Mesothelial cell of epicardium (in vitro differentiated cells): ENCODE data around the gene PAIP1. TPM values are rescaled to one million over a fixed set of nuclear protein-coding genes. Genes with fewer than 3 reads are reported as not detected.

Experiments used
- DNase-seq, 2 experiments: peaks; one replicate each; pipeline ENCODE4 v3.0.0; 2021; ENCODE audit warnings: low spot score in 2 of 2; ENCODE audit not compliant: unreplicated experiment in 2 of 2
- H3K27ac Mint-ChIP-seq: 2 replicates; pipeline ENCODE4 v1.8.0; 2021; ENCODE audit warnings: mixed read lengths
- H3K27me3 Mint-ChIP-seq: 2 replicates; pipeline ENCODE4 v1.8.0; 2021; ENCODE audit warnings: low read depth, mixed read lengths
- H3K36me3 Mint-ChIP-seq: 2 replicates; pipeline ENCODE4 v1.8.0; 2021; ENCODE audit warnings: mixed read lengths
- H3K4me1 Mint-ChIP-seq: 2 replicates; pipeline ENCODE4 v1.8.0; 2021; ENCODE audit warnings: mixed read lengths
- H3K4me3 Mint-ChIP-seq: 2 replicates; pipeline ENCODE4 v1.8.0; 2021; ENCODE audit warnings: mild to moderate bottlenecking, moderate library complexity, mixed read lengths
- H3K9me3 Mint-ChIP-seq: 2 replicates; pipeline ENCODE4 v1.8.0; 2021; ENCODE audit warnings: mixed read lengths
- CTCF ChIP-seq: fragments of 200-600 bp; sonication (generic); IDR thresholded peaks from one replicate; pipeline ENCODE4 v1.5.0; 2021; ENCODE audit warnings: antibody characterized with exemption; ENCODE audit not compliant: unreplicated experiment
- total RNA-seq: library from RNA; stranded (reverse); gene quantifications from 3 replicates; pipeline ENCODE4 v1.2.1, GENCODE V29; 2021

The PAIP1 gene
- total RNA-seq, 1 donor from 2014 or later: 97.9 TPM

GRCh38 chr5:43547532-43547931 is 9.3 kb downstream of the PAIP1 start:
- peaks cover 7% of the 10 kb centered on the region for H3K4me1 Mint-ChIP-seq
- H3K9me3 Mint-ChIP-seq: no peaks in the 10 kb centered on the region
- no peaks in the 10 kb centered on the region for H3K27me3 Mint-ChIP-seq
- no peak for DNase-seq
- H3K4me3 Mint-ChIP-seq: no peak overlapping the region
- peaks cover 38% of the 10 kb centered on the region for H3K36me3 Mint-ChIP-seq
- no peak overlapping the region for H3K27ac Mint-ChIP-seq
- TF ChIP-seq CTCF: no peak

GRCh38 chr5:43543434-43543833 is 13.4 kb downstream of the PAIP1 start:
- Mint-ChIP-seq H3K36me3 (peaks cover 40% of the 10 kb centered on the region), H3K4me3 (no peak overlapping the region), H3K9me3 (no peaks in the 10 kb centered on the region), H3K27me3 (no peaks in the 10 kb centered on the region), H3K27ac (peak overlapping the region; percentile 36), H3K4me1 (peaks cover 3% of the 10 kb centered on the region)
- DNase-seq: no peak
- TF ChIP-seq CTCF: no peak

- H3K4me3 Mint-ChIP-seq: no peak overlapping the region
- no peak overlapping the region for H3K27ac Mint-ChIP-seq
- H3K36me3 Mint-ChIP-seq: peaks cover 40% of the 10 kb centered on the region
- TF ChIP-seq CTCF: no peak
- no peaks in the 10 kb centered on the region for H3K9me3 Mint-ChIP-seq
- no peak for DNase-seq
- H3K27me3 Mint-ChIP-seq: no peaks in the 10 kb centered on the region
- H3K4me1 Mint-ChIP-seq: peaks cover 3% of the 10 kb centered on the region
Measured at GRCh38 chr5:43540746-43541145, 16.1 kb downstream of the PAIP1 start.

- no peaks in the 10 kb centered on the region for H3K4me1 Mint-ChIP-seq
- H3K36me3 Mint-ChIP-seq: peaks cover 42% of the 10 kb centered on the region
- H3K27me3 Mint-ChIP-seq: no peaks in the 10 kb centered on the region
- H3K9me3 Mint-ChIP-seq: no peaks in the 10 kb centered on the region
- no peak for DNase-seq
- no peak overlapping the region for H3K27ac Mint-ChIP-seq
- H3K4me3 Mint-ChIP-seq: no peak overlapping the region
- no peak for TF ChIP-seq CTCF
Measured at GRCh38 chr5:43536972-43537371, 19.9 kb downstream of the PAIP1 start.

GRCh38 chr5:43533646-43534045 is 23.2 kb downstream of the PAIP1 start:
- H3K36me3 Mint-ChIP-seq: peaks cover 46% of the 10 kb centered on the region
- no peak for TF ChIP-seq CTCF

GRCh38 chr5:43530648-43531047 is 26.2 kb downstream of the PAIP1 start:
- no peak overlapping the region for H3K27ac Mint-ChIP-seq
- H3K4me3 Mint-ChIP-seq: no peak overlapping the region
- no peaks in the 10 kb centered on the region for H3K4me1 Mint-ChIP-seq
- H3K9me3 Mint-ChIP-seq: no peaks in the 10 kb centered on the region
- H3K36me3 Mint-ChIP-seq: peaks cover 50% of the 10 kb centered on the region
- no peaks in the 10 kb centered on the region for H3K27me3 Mint-ChIP-seq
- no peak for DNase-seq
- no peak for TF ChIP-seq CTCF

More at GRCh38 chr5:43533646-43534045, 23.2 kb downstream of the PAIP1 start:
- Mint-ChIP-seq H3K4me3 (no peak overlapping the region), H3K27ac (no peak overlapping the region), H3K9me3 (no peaks in the 10 kb centered on the region), H3K4me1 (no peaks in the 10 kb centered on the region), H3K27me3 (no peaks in the 10 kb centered on the region)
- no peak for DNase-seq
